Activated naive CD8-positive, alpha-beta T cell treated with anti-CD3 and anti-CD28 coated beads, Interleukin-2, amount 10 ng/mL, durations not matched to agents 7 days and 5 days (primary cell): ENCODE measurements around the gene ZBTB4. TPM values are rescaled to one million over a fixed set of nuclear protein-coding genes. Genes with fewer than 3 reads are reported as not detected.

Experiments
- ATAC-seq: fragments of 150-1000 bp; cut with Tn5 transposase; one replicate; pipeline ENCODE4 v1.10.0; 2021; ENCODE audit warnings: low read depth, moderate library complexity
- POLR2A ChIA-PET: fragments of 350-600 bp; sonication (Branson Sonifier 250); formaldehyde crosslinking; loops from one replicate; lab custom pipeline; 2021; ENCODE audit warnings: antibody characterized with exemption; lab: Charles Lee
- DNase-seq: peaks from one replicate; pipeline ENCODE4 v3.0.0; 2021
- H3K27ac Mint-ChIP-seq: one replicate; pipeline ENCODE4 v1.8.0; 2022; ENCODE audit warnings: mild to moderate bottlenecking, mixed read lengths
- H3K27me3 Mint-ChIP-seq: one replicate; pipeline ENCODE4 v1.8.0; 2022; ENCODE audit warnings: mild to moderate bottlenecking, moderate library complexity, mixed read lengths
- H3K36me3 Mint-ChIP-seq: one replicate; pipeline ENCODE4 v1.8.0; 2021; ENCODE audit warnings: mild to moderate bottlenecking, mixed read lengths
- H3K4me1 Mint-ChIP-seq: one replicate; pipeline ENCODE4 v1.8.0; 2021; ENCODE audit warnings: mixed read lengths
- H3K4me3 Mint-ChIP-seq: one replicate; pipeline ENCODE4 v1.8.0; 2022; ENCODE audit warnings: mild to moderate bottlenecking, moderate library complexity, mixed read lengths
- H3K9me3 Mint-ChIP-seq: one replicate; pipeline ENCODE4 v1.8.0; 2021; ENCODE audit warnings: mixed read lengths
- total RNA-seq, 2 experiments: library from RNA; stranded (reverse); gene quantifications; one replicate each; pipeline ENCODE4 v1.2.3, GENCODE V29; 2021

ZBTB4 gene
- total RNA-seq, 2 experiments from 2014 or later: 56.0 to 58.6 TPM

DNA sequence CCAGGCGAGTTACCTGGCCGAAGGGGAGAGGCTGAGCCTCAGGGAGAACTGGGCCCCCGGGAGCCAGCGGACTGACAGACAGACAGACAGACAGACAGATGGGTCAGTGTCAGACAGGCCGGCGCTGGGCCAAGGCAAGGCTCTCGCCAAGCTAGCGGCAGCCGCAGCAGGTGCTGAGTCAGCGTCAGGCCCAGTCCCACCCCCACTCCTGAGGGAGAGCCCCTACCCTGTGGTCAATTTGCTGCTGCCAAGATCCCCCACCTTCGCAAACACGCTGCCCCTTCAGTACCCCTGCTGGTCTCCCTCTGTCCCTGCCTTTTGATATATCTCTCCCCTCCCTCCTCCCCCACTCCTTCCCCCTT is 38.6 kb downstream of the ZBTB4 start:
- ATAC-seq (no peak), DNase-seq (no peak)
- H3K4me3 Mint-ChIP-seq: peak overlapping the region; percentile 96
- H3K36me3 Mint-ChIP-seq: peaks cover 18% of the 10 kb centered on the region
- peaks cover 15% of the 10 kb centered on the region for H3K27me3 Mint-ChIP-seq
- no peak overlapping the region for H3K27ac Mint-ChIP-seq
- no peaks in the 10 kb centered on the region for H3K9me3 Mint-ChIP-seq
- POLR2A ChIA-PET: interaction anchor here (0.7 to 7.9 kb wide), 11 partner anchors 12 to 247 kb away, joined by 3 to 60 read pairs (median 7); partner anchors contain the start of genes KCTD11, PLSCR3, POLR2A and TP53
- H3K4me1 Mint-ChIP-seq: peaks cover 32% of the 10 kb centered on the region

DNA sequence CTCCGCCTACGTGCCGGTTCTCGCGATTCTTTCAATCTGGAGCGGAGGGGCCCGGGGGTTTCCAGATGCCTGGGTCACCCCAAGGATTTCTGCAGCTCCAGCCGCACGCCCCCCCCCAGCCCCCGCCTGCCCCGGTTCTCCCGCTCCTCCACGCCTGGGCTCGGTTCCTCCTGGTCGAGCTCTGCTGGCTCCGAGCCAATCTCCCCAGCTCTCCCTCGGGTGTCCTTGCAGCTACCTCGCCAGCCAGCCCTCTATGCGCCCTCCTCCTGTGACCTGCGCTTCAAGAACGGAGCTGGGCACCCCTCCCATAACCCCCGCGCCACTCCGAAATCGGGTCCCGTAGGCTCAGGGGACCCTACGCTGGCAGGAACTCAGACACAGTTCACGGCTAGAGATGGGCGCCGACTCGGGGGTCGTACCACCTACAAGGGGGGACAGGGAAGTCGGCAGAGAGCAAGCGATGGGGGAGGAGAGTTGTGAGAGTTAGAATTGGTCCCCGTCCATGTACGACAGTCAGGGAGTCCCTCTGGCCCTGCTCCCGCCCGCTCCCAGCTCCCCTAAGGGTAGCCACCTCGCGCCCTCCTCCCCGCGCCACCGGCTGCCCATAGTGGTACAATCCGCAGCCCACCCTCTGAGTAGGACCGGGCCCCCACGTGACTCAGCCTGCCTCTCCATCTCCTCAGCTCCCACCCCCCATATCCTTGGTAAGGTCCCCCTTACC is 39.2 kb downstream of the ZBTB4 start:
- H3K4me1 Mint-ChIP-seq: peaks cover 27% of the 10 kb centered on the region
- POLR2A ChIA-PET: interaction anchor here (0.7 to 7.9 kb wide), 14 partner anchors 12 to 247 kb away, joined by 3 to 60 read pairs (median 4); partner anchors contain the start of genes ACAP1, PLSCR3, POLR2A and TNFSF13
- DNase-seq: peak; percentile 69
- H3K36me3 Mint-ChIP-seq: peaks cover 18% of the 10 kb centered on the region
- no peak for ATAC-seq
- H3K9me3 Mint-ChIP-seq: no peaks in the 10 kb centered on the region
- peak overlapping the region; percentile 86 for H3K27ac Mint-ChIP-seq
- peaks cover 9% of the 10 kb centered on the region for H3K27me3 Mint-ChIP-seq
- peak overlapping the region; percentile 96 for H3K4me3 Mint-ChIP-seq

- POLR2A ChIA-PET: interaction anchor here (0.7 to 7.9 kb wide), 12 partner anchors 13 to 150 kb away, joined by 3 to 60 read pairs (median 6); partner anchors contain the start of genes ACAP1, PLSCR3, POLR2A and TNFSF13
- H3K4me3 Mint-ChIP-seq: peak within 1 kb of the TSS; percentile 96
- peak; percentile 59 for DNase-seq
- ATAC-seq: no peak
- H3K4me1 Mint-ChIP-seq: peaks cover 24% of the 10 kb centered on the region
- H3K27ac Mint-ChIP-seq: peak within 1 kb of the TSS; percentile 86
- peaks cover 6% of the 10 kb centered on the region for H3K27me3 Mint-ChIP-seq
- no peaks in the 10 kb centered on the region for H3K9me3 Mint-ChIP-seq
- H3K36me3 Mint-ChIP-seq: peaks cover 18% of the 10 kb centered on the region
Observed at GRCh38 chr17:7439462-7440112, 39.8 kb downstream of the ZBTB4 start, which contains the start of gene FGF11. FGF11 (plus strand) TSS chr17:7439512; CDS start chr17:7439621, 109 bp downstream.

- Mint-ChIP-seq H3K4me1 (peaks cover 24% of the 10 kb centered on the region), H3K36me3 (peaks cover 16% of the 10 kb centered on the region), H3K9me3 (no peaks in the 10 kb centered on the region), H3K27ac (peak overlapping the region; percentile 53), H3K4me3 (peak overlapping the region; percentile 96), H3K27me3 (peaks cover 6% of the 10 kb centered on the region)
- ATAC-seq: no peak
- POLR2A ChIA-PET: interaction anchor here (0.8 to 7.9 kb wide), 16 partner anchors 8 to 150 kb away, joined by 3 to 66 read pairs (median 5); partner anchors contain the start of genes ACAP1, CD68, POLR2A and SLC35G6
- no peak for DNase-seq
Observed at GRCh38 chr17:7438656-7439460, 40.6 kb downstream of the ZBTB4 start.

DNA sequence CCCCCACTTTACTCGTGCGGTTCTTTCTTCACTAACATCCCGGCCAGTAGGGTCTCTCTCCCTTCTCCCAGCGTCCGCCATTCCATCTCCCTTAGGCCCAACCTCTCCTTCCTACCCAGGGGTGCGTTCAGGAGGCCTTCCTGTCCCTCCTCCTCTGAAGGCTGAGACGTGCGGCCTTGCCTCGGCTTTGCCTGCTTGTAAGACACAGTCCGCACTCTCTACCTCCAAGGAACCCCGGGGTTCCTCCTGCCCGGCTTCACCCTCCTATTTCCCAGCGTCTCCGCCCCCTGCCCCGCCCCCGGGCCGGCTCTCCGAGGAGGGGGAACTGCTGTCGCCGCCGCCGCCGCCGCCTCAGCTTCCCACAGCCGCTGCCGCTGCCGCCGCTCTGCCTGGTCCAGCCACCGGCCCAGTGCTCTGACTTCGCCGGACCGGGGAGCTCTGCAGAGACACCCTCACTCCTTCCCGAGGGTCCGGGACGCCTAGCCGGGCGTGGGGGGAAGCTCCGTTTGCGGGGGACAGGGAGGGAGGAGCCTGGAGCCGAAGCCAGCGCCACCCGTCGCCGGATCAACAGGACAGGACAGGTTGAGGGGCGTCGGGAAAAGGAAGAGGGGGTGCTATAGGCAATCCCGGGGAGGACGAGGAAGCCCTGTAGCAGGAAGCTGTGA is 41.3 kb downstream of the ZBTB4 start:
- Mint-ChIP-seq H3K36me3 (peaks cover 12% of the 10 kb centered on the region), H3K27me3 (peaks cover 4% of the 10 kb centered on the region), H3K4me1 (peaks cover 24% of the 10 kb centered on the region), H3K9me3 (no peaks in the 10 kb centered on the region), H3K27ac (peak overlapping the region; percentile 77), H3K4me3 (peak overlapping the region; percentile 96)
- POLR2A ChIA-PET: interaction anchor here (0.8 to 4.4 kb wide), 12 partner anchors 9 to 141 kb away, joined by 3 to 66 read pairs (median 4); partner anchors contain the start of genes CD68, POLR2A, SLC35G6 and TMEM256
- ATAC-seq (no peak), DNase-seq (peak; percentile 84)

DNA sequence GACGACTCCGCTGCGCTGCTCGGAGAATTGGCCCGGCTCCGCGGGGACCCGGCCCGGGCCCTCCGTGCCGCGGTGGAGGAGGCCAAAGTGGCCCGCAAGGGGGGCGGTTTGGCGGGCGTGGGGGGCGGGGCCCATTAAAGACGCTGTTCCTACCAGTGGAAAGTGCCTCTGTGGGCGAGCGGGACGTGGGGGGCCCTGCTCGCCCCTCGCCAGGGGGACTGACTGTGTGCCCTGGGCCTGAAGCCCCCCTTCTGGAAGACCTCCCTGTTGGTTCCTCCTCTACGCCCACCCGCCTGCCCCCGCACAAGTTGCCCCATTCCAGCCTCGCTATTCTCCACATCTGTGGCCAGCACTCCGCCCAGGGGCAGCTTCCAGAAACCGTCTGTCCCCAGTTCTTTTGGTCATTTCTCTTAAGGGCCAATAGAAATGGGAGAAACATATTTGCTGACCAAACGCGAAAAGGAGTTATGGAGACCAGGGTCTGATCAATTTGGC is 42.0 kb downstream of the ZBTB4 start:
- Mint-ChIP-seq H3K27me3 (peaks cover 4% of the 10 kb centered on the region), H3K27ac (peak overlapping the region; percentile 77), H3K4me3 (peak overlapping the region; percentile 96), H3K4me1 (peaks cover 24% of the 10 kb centered on the region), H3K36me3 (peaks cover 10% of the 10 kb centered on the region), H3K9me3 (no peaks in the 10 kb centered on the region)
- ATAC-seq: no peak
- POLR2A ChIA-PET: interaction anchor here (1.0 to 4.4 kb wide), 15 partner anchors 8 to 152 kb away, joined by 4 to 66 read pairs (median 9); partner anchors contain the start of genes CHRNB1, POLR2A, SENP3 and SLC35G6
- DNase-seq: no peak

DNA sequence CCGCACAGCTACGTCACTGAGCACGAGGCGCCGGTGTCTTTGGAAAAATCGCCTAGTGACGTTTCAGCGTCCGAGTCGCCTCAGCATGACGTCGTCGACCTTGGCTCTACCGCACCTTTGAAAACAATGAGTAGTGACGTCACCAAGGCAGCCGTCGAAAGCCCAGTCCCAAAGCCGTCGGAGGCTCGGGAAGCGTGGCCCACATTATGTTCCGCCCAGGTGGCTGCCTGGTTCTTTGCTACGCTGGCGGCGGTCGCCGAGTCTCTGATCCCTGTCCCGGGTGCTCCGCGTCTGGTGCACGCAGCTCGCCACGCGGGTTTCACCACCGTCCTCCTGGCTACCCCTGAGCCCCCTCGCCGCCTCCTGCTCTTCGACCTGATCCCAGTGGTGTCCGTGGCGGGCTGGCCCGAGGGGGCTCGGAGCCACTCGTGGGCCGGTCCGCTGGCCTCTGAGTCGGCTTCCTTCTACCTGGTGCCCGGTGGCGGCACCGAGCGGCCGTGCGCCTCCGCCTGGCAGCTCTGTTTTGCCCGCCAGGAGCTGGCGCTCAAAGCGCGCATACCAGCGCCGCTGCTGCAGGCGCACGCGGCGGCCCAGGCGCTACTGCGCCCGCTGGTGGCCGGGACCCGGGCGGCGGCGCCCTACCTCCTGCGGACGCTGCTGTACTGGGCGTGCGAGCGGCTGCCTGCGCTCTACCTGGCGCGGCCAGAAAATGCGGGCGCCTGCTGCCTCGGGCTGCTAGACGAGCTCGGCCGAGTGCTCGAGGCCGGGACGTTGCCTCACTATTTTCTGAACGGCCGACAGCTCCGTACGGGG is 42.7 kb downstream of the ZBTB4 start:
- ATAC-seq: peak; percentile 70
- peak overlapping the region; percentile 96 for H3K4me3 Mint-ChIP-seq
- no peaks in the 10 kb centered on the region for H3K9me3 Mint-ChIP-seq
- peak overlapping the region; percentile 96 for H3K27ac Mint-ChIP-seq
- POLR2A ChIA-PET: interaction anchor here (1.0 to 4.4 kb wide), 19 partner anchors 9 to 250 kb away, joined by 3 to 66 read pairs (median 7); partner anchors contain the start of genes ACAP1, CHRNB1, FXR2 and MPDU1
- peaks cover 6% of the 10 kb centered on the region for H3K36me3 Mint-ChIP-seq
- DNase-seq: peak; percentile 91
- H3K27me3 Mint-ChIP-seq: peaks cover 3% of the 10 kb centered on the region
- peaks cover 24% of the 10 kb centered on the region for H3K4me1 Mint-ChIP-seq

DNA sequence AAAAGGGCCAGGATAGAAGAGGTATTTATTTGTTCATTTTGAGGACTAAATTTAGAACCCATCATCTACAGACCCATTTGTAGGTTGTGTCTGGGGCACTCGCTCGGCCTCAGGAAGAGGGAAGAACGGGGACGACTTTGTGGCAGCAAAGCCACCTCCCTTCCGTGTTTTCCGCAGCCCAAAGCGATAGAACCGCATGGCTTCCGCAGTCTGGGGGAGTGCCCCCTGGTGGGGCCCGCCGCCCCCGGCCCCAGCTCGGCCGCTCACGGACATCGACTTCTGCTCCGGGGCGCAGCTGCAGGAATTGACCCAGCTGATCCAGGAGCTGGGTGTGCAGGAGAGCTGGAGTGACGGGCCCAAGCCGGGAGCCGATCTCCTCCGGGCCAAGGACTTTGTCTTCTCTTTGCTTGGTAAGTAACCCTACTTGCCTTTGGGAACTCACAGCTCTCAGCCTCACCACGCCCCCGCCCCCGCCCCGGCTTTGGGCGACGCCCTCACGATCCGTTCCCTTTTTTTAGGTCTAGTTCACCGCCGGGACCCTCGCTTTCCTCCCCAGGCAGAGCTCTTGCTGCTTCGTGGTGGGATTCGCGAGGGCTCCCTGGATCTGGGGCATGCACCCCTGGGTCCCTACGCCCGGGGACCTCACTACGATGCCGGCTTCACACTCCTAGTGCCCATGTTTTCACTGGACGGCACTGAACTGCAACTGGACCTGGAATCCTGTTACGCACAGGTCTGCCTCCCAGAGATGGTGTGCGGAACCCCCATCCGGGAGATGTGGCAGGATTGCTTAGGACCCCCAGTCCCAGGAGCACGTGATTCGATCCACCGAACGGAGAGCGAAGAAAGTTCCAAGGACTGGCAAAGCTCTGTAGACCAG is 43.5 kb downstream of the ZBTB4 start:
- peaks cover 4% of the 10 kb centered on the region for H3K36me3 Mint-ChIP-seq
- peak; percentile 27 for ATAC-seq

GRCh38 chr17:7432296-7432695 is 47.1 kb downstream of the ZBTB4 start:
- Mint-ChIP-seq H3K4me1 (peaks cover 4% of the 10 kb centered on the region), H3K4me3 (no peak overlapping the region), H3K27me3 (no peaks in the 10 kb centered on the region), H3K9me3 (no peaks in the 10 kb centered on the region), H3K27ac (no peak overlapping the region), H3K36me3 (peaks cover 2% of the 10 kb centered on the region)
- DNase-seq (no peak), ATAC-seq (no peak)
- POLR2A ChIA-PET: interaction anchor here (0.8 kb wide), 1 partner anchor 29 kb away, joined by 3 read pairs; no protein-coding TSS in a partner anchor

More for the DNA sequence above, 43.5 kb downstream of the ZBTB4 start:
- Mint-ChIP-seq H3K4me3 (peak overlapping the region; percentile 96), H3K9me3 (no peaks in the 10 kb centered on the region), H3K4me1 (peaks cover 23% of the 10 kb centered on the region), H3K27me3 (no peaks in the 10 kb centered on the region), H3K27ac (peak overlapping the region; percentile 96)
- POLR2A ChIA-PET: interaction anchor here (0.5 to 4.4 kb wide), 21 partner anchors 9 to 763 kb away, joined by 3 to 66 read pairs (median 5); partner anchors contain the start of genes ACAP1, CD68, CHRNB1 and FXR2
- peak; percentile 84 for DNase-seq

DNA sequence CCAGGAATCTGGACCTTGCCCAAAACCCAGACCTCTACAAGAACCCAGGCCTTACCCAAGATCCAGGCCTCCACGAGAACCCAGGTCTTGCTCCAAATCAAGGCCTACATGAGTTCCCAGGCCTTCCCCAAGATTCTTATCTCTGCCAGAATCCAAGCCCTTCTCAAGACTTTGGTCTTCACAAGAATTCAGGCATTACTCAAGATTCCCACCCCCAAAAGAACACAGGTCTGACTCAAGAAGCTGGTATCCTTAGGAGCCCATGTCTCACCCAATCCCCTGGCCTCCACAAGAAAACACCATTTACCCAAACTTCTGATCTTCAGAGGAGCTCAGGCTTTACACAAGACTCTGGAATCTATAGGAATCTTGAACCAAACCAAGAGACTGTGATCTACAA is 48.2 kb downstream of the ZBTB4 start:
- ATAC-seq (no peak), DNase-seq (no peak)
- Mint-ChIP-seq H3K4me1 (peaks cover 2% of the 10 kb centered on the region), H3K9me3 (no peaks in the 10 kb centered on the region), H3K27ac (no peak overlapping the region), H3K4me3 (no peak overlapping the region), H3K27me3 (no peaks in the 10 kb centered on the region), H3K36me3 (no peaks in the 10 kb centered on the region)
- POLR2A ChIA-PET: no interaction called here
